ENCODE measurements around the gene DAND5. TPM values are rescaled to one million over a fixed set of nuclear protein-coding genes. Genes with fewer than 3 reads are reported as not detected.

Gene DAND5
- total and polyA plus RNA-seq, 4 experiments from 2014 or later = not detected

DNA sequence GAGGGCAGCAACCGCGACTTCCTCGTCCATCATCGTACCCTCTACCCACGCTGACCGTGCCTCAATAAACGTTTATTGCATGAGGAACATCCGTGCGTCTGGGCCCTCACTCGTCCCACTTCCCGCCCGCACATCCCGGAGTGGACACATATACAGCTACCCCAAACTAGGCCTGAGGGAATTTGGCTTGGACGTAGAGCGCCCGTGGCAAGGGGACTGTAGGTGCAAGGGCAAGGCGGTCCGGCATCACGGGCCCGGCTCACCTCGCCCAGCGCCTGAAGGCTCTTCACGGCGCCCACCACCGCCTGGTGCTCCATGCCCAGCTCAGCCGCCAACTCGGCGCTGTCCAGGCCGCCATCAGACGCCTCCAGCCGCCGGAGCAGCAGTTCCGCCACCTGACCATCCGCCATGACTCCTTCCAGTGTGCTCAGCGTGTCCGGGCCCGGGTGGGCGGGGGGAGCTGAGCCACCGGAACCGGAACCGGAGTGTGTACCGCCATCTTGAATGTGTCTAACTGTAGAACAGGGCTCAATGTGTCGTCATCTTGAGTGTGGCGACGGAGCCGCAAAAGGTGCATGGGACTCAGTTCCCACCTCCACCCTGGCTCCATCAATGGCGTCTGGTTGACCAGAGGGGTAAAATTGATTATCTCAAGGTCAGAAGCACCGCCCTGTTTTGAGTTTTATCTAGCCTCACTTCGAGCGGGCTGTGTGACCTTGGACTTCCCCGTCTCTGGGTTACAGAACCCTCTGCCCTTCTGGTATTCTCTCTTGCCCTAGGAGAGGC, 35.9 kb upstream of the DAND5 start, which contains the start of gene FARSA:
Gene FARSA (minus strand): TSS at position 425 of the 786 bp plus-strand sequence. CDS start 15 bp downstream, at position 410.
- Mint-ChIP-seq H3K27ac (peak within 1 kb of the TSS; percentile 79 to 97 (median 96)), H3K27me3 (no peaks in the 10 kb centered on the region), H3K36me3 (peaks cover 5 to 27% of the 10 kb centered on the region in 2 donors), H3K4me3 (peak within 1 kb of the TSS; percentile 94 to 99 (median 97)), H3K9me3 (peaks cover 0 to 2% (median 0%) of the 10 kb centered on the region in 8 donors), H3K4me1 (peaks cover 18 to 40% (median 28%) of the 10 kb centered on the region in 4 donors)
- ChIA-PET POLR2A (ENCODE audit: partially characterized antibody) (interaction anchor here (1.2 to 3.5 kb wide), 11 partner anchors 9 to 166 kb away, joined by 3 to 41 read pairs (median 6); partner anchors contain the start of genes GCDH, JUNB, RAD23A and SYCE2), CTCF (ENCODE audit: partially characterized antibody) (interaction anchor here (1.2 to 2.3 kb wide), 10 partner anchors 14 to 171 kb away, joined by 3 to 15 read pairs (median 4); partner anchors contain the start of genes GCDH and SYCE2)
- no peaks in the 10 kb centered on the region for H3K27me3 ChIP-seq (ENCODE audit: insufficient read depth, low read length)
- intact Hi-C loops (cut with micrococcal nuclease) = loop anchor here (1.0 to 10.0 kb wide), 3 partner anchors 12 to 199 kb away; partner anchors contain the start of genes GET3, RAD23A and TRIR
- H3K27ac ChIP-seq (ENCODE audit: low read depth, low read length) = peak within 1 kb of the TSS; percentile 71
- no peaks in the 10 kb centered on the region for H3K9me3 ChIP-seq (ENCODE audit: control insufficient read depth in 1 of 2, low read length in 2 of 2)
- H3K4me3 ChIP-seq (ENCODE audit: low read length in 2 of 2) = peak within 1 kb of the TSS; percentile 80 to 86
- H3K36me3 ChIP-seq (ENCODE audit: insufficient read depth, low read length) = peaks cover 23% of the 10 kb centered on the region
- H3K4me1 ChIP-seq (ENCODE audit: insufficient read depth, low read length) = peaks cover 34% of the 10 kb centered on the region
- DNase-seq = peak; percentile 79 to 92 (median 80)

DNA sequence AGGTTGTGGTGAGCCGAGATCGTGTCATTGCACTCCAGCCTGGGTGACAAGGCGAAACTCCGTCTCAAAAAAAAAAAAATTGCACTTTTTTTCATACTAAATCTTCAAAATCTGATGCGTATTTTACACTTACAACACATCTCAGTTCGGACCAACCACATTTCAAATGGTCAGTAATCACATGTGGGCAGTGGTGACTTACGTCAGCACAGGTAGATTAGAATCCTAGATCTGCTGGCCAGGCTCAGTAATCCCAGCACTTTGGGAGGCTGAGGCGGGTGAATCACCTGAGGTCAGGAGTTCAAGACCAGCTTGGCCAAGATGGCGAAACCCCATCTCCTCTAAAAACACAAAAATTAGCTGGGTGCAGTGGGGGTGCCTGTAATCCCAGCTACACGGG, 34.3 kb upstream of the DAND5 start:
- no peaks in the 10 kb centered on the region for H3K27me3 ChIP-seq (ENCODE audit: insufficient read depth, low read length)
- POLR2A ChIA-PET (ENCODE audit: partially characterized antibody) = interaction anchor here (3.0 to 3.5 kb wide), 3 partner anchors 21 to 50 kb away, joined by 17 to 41 read pairs (median 26); partner anchors contain the start of gene GCDH
- peaks cover 10 to 31% of the 10 kb centered on the region in 2 donors for H3K36me3 Mint-ChIP-seq
- peak overlapping the region in 2 of 8 donors; percentile 40 to 54 for H3K4me3 Mint-ChIP-seq
- H3K4me3 ChIP-seq (ENCODE audit: low read length in 2 of 2) = no peak overlapping the region
- peaks cover 0 to 7% (median 0%) of the 10 kb centered on the region in 8 donors for H3K9me3 Mint-ChIP-seq
- peaks cover 24 to 56% (median 39%) of the 10 kb centered on the region in 4 donors for H3K4me1 Mint-ChIP-seq
- H3K9me3 ChIP-seq (ENCODE audit: control insufficient read depth in 1 of 2, low read length in 2 of 2) = no peaks in the 10 kb centered on the region
- intact Hi-C loops (cut with micrococcal nuclease) = loop anchor here (10.0 kb wide), 1 partner anchor 200 kb away; the partner anchor contains the start of genes GET3 and TRIR
- H3K27ac Mint-ChIP-seq = peak overlapping the region in 1 of 7 donors; percentile 60
- peaks cover 44% of the 10 kb centered on the region for H3K4me1 ChIP-seq (ENCODE audit: insufficient read depth, low read length)
- H3K36me3 ChIP-seq (ENCODE audit: insufficient read depth, low read length) = peaks cover 13% of the 10 kb centered on the region
- no peak overlapping the region for H3K27ac ChIP-seq (ENCODE audit: low read depth, low read length)
- no peak for DNase-seq
- no peaks in the 10 kb centered on the region for H3K27me3 Mint-ChIP-seq
- CTCF ChIA-PET (ENCODE audit: partially characterized antibody) = no interaction called here

DNA sequence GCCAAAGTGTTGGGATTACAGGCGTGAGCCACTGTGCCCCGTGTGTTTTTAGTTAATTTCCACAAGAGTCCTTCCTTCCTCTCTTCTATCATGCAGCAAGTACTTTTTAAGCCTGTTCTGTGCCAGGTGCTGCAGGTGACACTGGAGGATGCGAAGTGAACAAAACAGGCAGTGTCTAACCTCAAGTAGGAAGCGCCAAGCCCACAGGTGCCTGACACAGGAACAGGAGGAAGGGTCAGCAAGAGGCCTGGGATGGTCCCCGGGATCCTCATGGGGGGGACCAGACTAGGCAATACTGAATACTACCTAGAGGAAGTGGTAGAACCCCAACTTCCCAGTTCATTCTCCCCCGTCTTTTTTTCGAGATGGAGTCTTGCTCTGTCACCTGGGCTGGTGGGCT, 32.8 kb upstream of the DAND5 start:
- Histone ChIP-seq H3K4me3 (ENCODE audit: low read length in 2 of 2) (no peak overlapping the region), H3K9me3 (ENCODE audit: control insufficient read depth in 1 of 2, low read length in 2 of 2) (no peaks in the 10 kb centered on the region), H3K4me1 (ENCODE audit: insufficient read depth, low read length) (peaks cover 54% of the 10 kb centered on the region), H3K36me3 (ENCODE audit: insufficient read depth, low read length) (peaks cover 20% of the 10 kb centered on the region), H3K27me3 (ENCODE audit: insufficient read depth, low read length) (no peaks in the 10 kb centered on the region), H3K27ac (ENCODE audit: low read depth, low read length) (no peak overlapping the region)
- peak overlapping the region in 1 of 7 donors; percentile 32 for H3K27ac Mint-ChIP-seq
- peaks cover 0 to 7% (median 0%) of the 10 kb centered on the region in 8 donors for H3K9me3 Mint-ChIP-seq
- H3K4me3 Mint-ChIP-seq = peak overlapping the region in 2 of 8 donors; percentile 44 to 74
- intact Hi-C loops (cut with micrococcal nuclease) = loop anchor here (10.0 kb wide), 1 partner anchor 202 kb away; the partner anchor contains the start of genes GET3 and TRIR
- ChIA-PET CTCF (ENCODE audit: partially characterized antibody) (interaction anchor here (1.3 kb wide), 1 partner anchor 29 kb away, joined by 6 read pairs; no protein-coding TSS in a partner anchor), POLR2A (ENCODE audit: partially characterized antibody) (interaction anchor here (3.1 kb wide), 1 partner anchor 11 kb away, joined by 12 read pairs; no protein-coding TSS in a partner anchor)
- peaks cover 19 to 42% of the 10 kb centered on the region in 2 donors for H3K36me3 Mint-ChIP-seq
- no peaks in the 10 kb centered on the region for H3K27me3 Mint-ChIP-seq
- H3K4me1 Mint-ChIP-seq = peaks cover 28 to 64% (median 45%) of the 10 kb centered on the region in 4 donors
- DNase-seq = no peak

DNA sequence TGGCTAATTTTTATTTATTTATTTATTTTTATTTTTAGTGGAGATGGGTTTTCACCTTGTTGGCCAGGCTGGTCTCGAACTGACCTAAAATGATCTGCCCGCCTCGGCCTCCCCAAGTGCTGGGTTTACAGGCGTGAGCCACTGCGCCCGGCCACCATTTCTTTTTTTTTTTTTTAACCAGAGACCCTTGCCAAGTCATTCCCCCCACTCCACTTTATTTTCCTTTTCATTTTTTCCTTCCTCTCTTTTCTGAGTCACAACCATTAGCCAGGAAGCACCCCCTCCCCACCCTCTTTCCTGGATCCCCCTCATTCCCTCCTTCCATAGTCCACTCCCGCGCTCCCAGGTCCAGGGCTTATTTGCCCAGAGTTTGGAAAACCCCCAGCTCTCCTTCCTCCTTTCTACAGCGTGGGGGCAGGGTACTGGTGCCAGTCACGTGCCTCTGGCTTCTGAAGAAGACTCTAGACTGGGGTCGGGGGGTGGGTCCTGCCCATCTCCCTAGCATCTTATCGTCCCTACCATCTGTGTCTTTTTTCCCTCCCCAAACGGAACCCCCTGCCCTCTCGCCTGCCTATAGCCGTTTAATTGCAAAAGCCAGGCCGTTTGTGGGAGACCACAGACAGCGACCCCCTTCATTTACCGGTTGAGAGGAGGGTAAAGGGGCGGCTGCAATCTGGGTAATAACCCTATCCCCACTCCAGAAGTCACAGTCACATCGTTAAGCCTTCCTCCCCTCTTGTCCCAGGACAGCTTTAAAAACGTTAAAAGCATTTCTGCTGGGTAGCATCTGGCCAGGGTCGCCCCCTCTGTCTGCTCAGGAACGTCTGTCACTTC, 32.1 kb upstream of the DAND5 start:
- Histone ChIP-seq H3K27me3 (ENCODE audit: insufficient read depth, low read length) (no peaks in the 10 kb centered on the region), H3K36me3 (ENCODE audit: insufficient read depth, low read length) (peaks cover 27% of the 10 kb centered on the region), H3K4me3 (ENCODE audit: low read length in 2 of 2) (peak overlapping the region; percentile 37 to 97), H3K27ac (ENCODE audit: low read depth, low read length) (peak overlapping the region; percentile 90), H3K4me1 (ENCODE audit: insufficient read depth, low read length) (peaks cover 48% of the 10 kb centered on the region), H3K9me3 (ENCODE audit: control insufficient read depth in 1 of 2, low read length in 2 of 2) (no peaks in the 10 kb centered on the region)
- H3K9me3 Mint-ChIP-seq = peaks cover 0 to 7% (median 0%) of the 10 kb centered on the region in 8 donors
- no peaks in the 10 kb centered on the region for H3K27me3 Mint-ChIP-seq
- no peak for DNase-seq
- POLR2A ChIA-PET (ENCODE audit: partially characterized antibody) = interaction anchor here (0.5 to 3.1 kb wide), 23 partner anchors 9 to 1753 kb away, joined by 3 to 40 read pairs (median 4); partner anchors contain the start of genes DNASE2, GADD45GIP1, GCDH and NACC1
- peaks cover 26 to 61% (median 43%) of the 10 kb centered on the region in 4 donors for H3K4me1 Mint-ChIP-seq
- peaks cover 22 to 43% of the 10 kb centered on the region in 2 donors for H3K36me3 Mint-ChIP-seq
- intact Hi-C loops (cut with micrococcal nuclease) = loop anchor here (10.0 kb wide), 1 partner anchor 203 kb away; the partner anchor contains the start of genes GET3 and TRIR
- H3K4me3 Mint-ChIP-seq = peak overlapping the region; percentile 94 to 99 (median 98)
- H3K27ac Mint-ChIP-seq = peak overlapping the region; percentile 96 to 99 (median 98)
- CTCF ChIA-PET (ENCODE audit: partially characterized antibody) = interaction anchor here (1.2 to 1.6 kb wide), 4 partner anchors 18 to 141 kb away, joined by 3 to 9 read pairs (median 5); no protein-coding TSS in a partner anchor

DNA sequence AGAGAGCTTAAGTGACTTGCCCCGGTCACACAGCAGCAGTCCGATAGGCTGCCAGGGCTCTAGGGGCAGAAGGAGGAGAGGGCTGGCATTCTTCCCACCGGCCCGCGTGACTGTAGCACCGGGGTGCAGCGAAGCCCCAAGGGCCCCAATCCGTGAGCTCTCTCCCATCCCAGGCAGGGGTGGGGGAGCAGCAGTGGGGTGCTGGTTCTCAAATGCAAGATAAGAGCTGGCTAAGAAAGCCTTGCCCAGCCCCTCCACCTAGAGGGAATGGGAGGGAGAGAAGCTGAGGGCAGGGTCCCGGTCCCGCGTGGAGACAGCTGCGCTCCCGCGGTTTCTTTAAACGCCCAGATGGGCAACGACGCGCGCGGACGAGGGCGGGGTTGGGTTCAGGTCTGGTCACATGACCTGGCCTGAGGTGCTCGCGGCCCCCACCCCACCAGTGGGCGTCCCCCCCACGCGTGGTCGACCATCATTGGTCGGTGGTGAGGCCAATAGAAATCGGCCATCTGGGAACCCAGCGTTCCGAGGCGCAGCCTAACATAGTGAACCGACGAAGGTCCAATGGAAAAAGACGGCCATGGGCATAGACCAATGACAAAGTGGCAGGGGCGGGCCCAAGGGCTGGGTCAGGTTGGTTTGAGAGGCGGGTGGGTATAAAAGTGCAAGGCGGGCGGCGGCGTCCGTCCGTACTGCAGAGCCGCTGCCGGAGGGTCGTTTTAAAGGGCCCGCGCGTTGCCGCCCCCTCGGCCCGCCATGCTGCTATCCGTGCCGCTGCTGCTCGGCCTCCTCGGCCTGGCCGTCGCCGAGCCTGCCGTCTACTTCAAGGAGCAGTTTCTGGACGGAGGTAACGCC, 31.2 kb upstream of the DAND5 start, which contains the start of gene CALR:
Gene CALR (plus strand): TSS at position 683 of the 852 bp plus-strand sequence. CDS start 71 bp downstream, at position 754.
- H3K27me3 Mint-ChIP-seq = no peaks in the 10 kb centered on the region
- H3K27me3 ChIP-seq (ENCODE audit: insufficient read depth, low read length) = no peaks in the 10 kb centered on the region
- peaks cover 39% of the 10 kb centered on the region for H3K4me1 ChIP-seq (ENCODE audit: insufficient read depth, low read length)
- H3K4me3 Mint-ChIP-seq = peak within 1 kb of the TSS; percentile 94 to 99 (median 98)
- peaks cover 18 to 58% (median 37%) of the 10 kb centered on the region in 4 donors for H3K4me1 Mint-ChIP-seq
- intact Hi-C loops (cut with micrococcal nuclease) = loop anchor here (1.0 to 10.0 kb wide), 4 partner anchors 19 to 203 kb away; partner anchors contain the start of genes GCDH, GET3, SYCE2 and TRIR
- peaks cover 27 to 42% of the 10 kb centered on the region in 2 donors for H3K36me3 Mint-ChIP-seq
- POLR2A ChIA-PET (ENCODE audit: partially characterized antibody) = interaction anchor here (0.5 to 3.1 kb wide), 25 partner anchors 7 to 1752 kb away, joined by 3 to 40 read pairs (median 4); partner anchors contain the start of genes DNASE2, GADD45GIP1, GCDH and NACC1
- peak within 1 kb of the TSS; percentile 90 for H3K27ac ChIP-seq (ENCODE audit: low read depth, low read length)
- no peaks in the 10 kb centered on the region for H3K9me3 ChIP-seq (ENCODE audit: control insufficient read depth in 1 of 2, low read length in 2 of 2)
- H3K4me3 ChIP-seq (ENCODE audit: low read length in 2 of 2) = peak within 1 kb of the TSS; percentile 49 to 97
- H3K27ac Mint-ChIP-seq = peak within 1 kb of the TSS; percentile 96 to 99 (median 98)
- DNase-seq = peak; percentile 99 to 100 (median 99)
- H3K36me3 ChIP-seq (ENCODE audit: insufficient read depth, low read length) = peaks cover 32% of the 10 kb centered on the region
- H3K9me3 Mint-ChIP-seq = peaks cover 0 to 7% (median 0%) of the 10 kb centered on the region in 8 donors
- CTCF ChIA-PET (ENCODE audit: partially characterized antibody) = interaction anchor here (1.2 to 1.6 kb wide), 5 partner anchors 17 to 142 kb away, joined by 3 to 9 read pairs (median 4); no protein-coding TSS in a partner anchor

All from CD4-positive, alpha-beta memory T cell (primary cell).